T-cell (primary cell): ENCODE results near the gene BPNT1. TPM values are rescaled to one million over a fixed set of nuclear protein-coding genes. Genes with fewer than 3 reads are reported as not detected.
A peak's percentile ranks its signal among the peaks of the same experiment; 100 is the strongest.
"Not testable (repeated sequence)": the region's sequence is repeated elsewhere in the genome, so short reads cannot be mapped to it uniquely, and the experiment has no call there.

Experiments
- ATAC-seq, 4 experiments: fragments of 200-7000 bp in 3 of 4; fragments of 150-1000 bp in 1 of 4; cut with Tn5 transposase; replicated peaks in 1 of 4; 1 replicate in 3 of 4; 2 replicates in 1 of 4; pipeline ENCODE4 v1.10.0; 2021; ENCODE audit warnings: moderate library complexity in 3 of 4, mild to moderate bottlenecking in 2 of 4, moderate number of reproducible peaks in 1 of 4
- CTCF ChIA-PET, 2 donors: fragments of 300-600 bp; sonication (Branson Sonifier 250); formaldehyde crosslinking; loops; one replicate each; lab custom pipeline; 2022; ENCODE audit warnings: antibody characterized with exemption in 2 of 2; lab: Charles Lee
- POLR2A ChIA-PET, 2 donors: fragments of 300-600 bp; sonication (Branson Sonifier 250); formaldehyde crosslinking; loops; one replicate each; lab custom pipeline; 2022; ENCODE audit warnings: antibody characterized with exemption in 2 of 2; lab: Charles Lee
- DNase-seq, 35 experiments: peaks; one replicate each; pipeline versions ENCODE4 v3.0.0 to v3.0.0-alpha.2; 2013 to 2023
- H3K27ac ChIP-seq: one replicate; pipeline ENCODE4 v1.5.1; 2013; ENCODE audit warnings: low read length
- H3K27me3 ChIP-seq, 2 experiments: replicated peaks in 1 of 2; 1 replicate in 1 of 2; 2 replicates in 1 of 2; pipeline versions ENCODE4 v1.6.1 to v1.7.0; 2013; ENCODE audit warnings: low read length in 1 of 2, mixed read lengths in 1 of 2; ENCODE audit not compliant: control insufficient read depth in 2 of 2, insufficient read depth in 2 of 2; ENCODE audit errors: extremely low read depth in 1 of 2
- H3K36me3 ChIP-seq, 2 donors: 1 replicate in 1 of 2; 2 replicates in 1 of 2; pipeline versions ENCODE4 v1.6.1 to v1.7.0; 2013; ENCODE audit warnings: low read length in 1 of 2; ENCODE audit not compliant: control insufficient read depth in 2 of 2, insufficient read depth in 1 of 2; ENCODE audit errors: extremely low read depth in 1 of 2
- H3K4me1 ChIP-seq, 2 experiments: 1 replicate in 1 of 2; 2 replicates in 1 of 2; pipeline versions ENCODE4 v1.6.1 to v1.7.0; 2013; ENCODE audit warnings: low read length in 2 of 2, mixed read lengths in 1 of 2; ENCODE audit not compliant: insufficient read depth in 2 of 2, control insufficient read depth in 1 of 2; ENCODE audit errors: extremely low read depth in 1 of 2
- H3K4me3 ChIP-seq, 2 donors: 1 replicate in 1 of 2; 2 replicates in 1 of 2; pipeline versions ENCODE4 v1.5.1 to v1.7.0; 2013; ENCODE audit warnings: mild to moderate bottlenecking in 2 of 2, low read length in 1 of 2, moderate library complexity in 1 of 2; ENCODE audit not compliant: control insufficient read depth in 1 of 2; ENCODE audit errors: extremely low read depth in 1 of 2
- H3K9me3 ChIP-seq: 2 replicates; pipeline ENCODE4 v1.7.0; 2013
- H3K27ac Mint-ChIP-seq, 2 donors: one replicate each; pipeline ENCODE4 v1.8.0; 2020 to 2021; ENCODE audit warnings: mild to moderate bottlenecking in 2 of 2, mixed read lengths in 2 of 2
- H3K27me3 Mint-ChIP-seq, 2 donors: one replicate each; pipeline ENCODE4 v1.8.0; 2021 to 2022; ENCODE audit warnings: mixed read lengths in 2 of 2
- H3K36me3 Mint-ChIP-seq: one replicate; pipeline ENCODE4 v1.8.0; 2021; ENCODE audit warnings: mixed read lengths
- H3K4me1 Mint-ChIP-seq, 3 donors: one replicate each; pipeline ENCODE4 v1.8.0; 2020 to 2022; ENCODE audit warnings: mixed read lengths in 3 of 3, mild to moderate bottlenecking in 1 of 3
- H3K4me3 Mint-ChIP-seq, 3 donors: one replicate each; pipeline ENCODE4 v1.8.0; 2020 to 2022; ENCODE audit warnings: mild to moderate bottlenecking in 3 of 3, mixed read lengths in 3 of 3, moderate library complexity in 3 of 3
- H3K9me3 Mint-ChIP-seq, 3 donors: one replicate each; pipeline ENCODE4 v1.8.0; 2020 to 2022; ENCODE audit warnings: mixed read lengths in 3 of 3
- WGBS: methylation state at CpG from one replicate; pipeline ENCODE4 v1.1.5; 2013; ENCODE audit warnings: missing lambda C conversion rate; ENCODE audit not compliant: insufficient coverage; 5-methylcytosine and 5-hydroxymethylcytosine counted together
- total RNA-seq, 35 experiments: library from RNA in 6 of 35; stranded (reverse) in 6 of 35; fragments of 120-200 nt in 1 of 35; gene quantifications; one replicate each; pipeline versions ENCODE4 v1.2.1 to v1.2.4 and lab custom pipeline; 2013 to 2026

BPNT1 gene
- total RNA-seq, 5 donors from 2014 or later (not counting 1 experiment from before 2014, with no cell fraction given) = 8.5 to 16.8 (median 14.3) TPM

- H3K27me3 ChIP-seq, H3K27me3 Mint-ChIP-seq, H3K4me1 Mint-ChIP-seq, H3K9me3 ChIP-seq, H3K27ac ChIP-seq, H3K4me3 Mint-ChIP-seq, ATAC-seq, H3K9me3 Mint-ChIP-seq, H3K4me1 ChIP-seq, H3K4me3 ChIP-seq, DNase-seq, H3K27ac Mint-ChIP-seq: not testable (repeated sequence)
- H3K36me3 Mint-ChIP-seq = peaks cover 37% of the 10 kb centered on the region
- H3K36me3 ChIP-seq = peaks cover 13 to 56% of the 10 kb centered on the region in 2 donors
- WGBS = no CpG with 5 or more reads among the region's 4 CpGs
- CTCF ChIA-PET = interaction anchor here (0.6 to 2.1 kb wide), 16 partner anchors 10 to 621 kb away, joined by 3 to 9 read pairs (median 4); partner anchors contain the start of gene BPNT1 (in 1 of the 2)
- POLR2A ChIA-PET = interaction anchor here (0.6 kb wide), 2 partner anchors 12 to 85 kb away, joined by 3 to 4 read pairs; no protein-coding TSS in a partner anchor
Measured at GRCh38 chr1:220112600-220112999, 23.0 kb upstream of the BPNT1 start.

- H3K27me3 Mint-ChIP-seq, H3K27me3 ChIP-seq, POLR2A ChIA-PET, H3K4me1 ChIP-seq, H3K4me1 Mint-ChIP-seq, ATAC-seq, H3K27ac ChIP-seq, H3K27ac Mint-ChIP-seq, H3K9me3 ChIP-seq, H3K4me3 Mint-ChIP-seq, DNase-seq, H3K4me3 ChIP-seq, H3K9me3 Mint-ChIP-seq: not testable (repeated sequence)
- CTCF ChIA-PET = interaction anchor here in 1 of 2 donors (0.5 to 0.6 kb wide), 3 partner anchors 24 to 70 kb away, joined by 3 to 5 read pairs (median 3); no protein-coding TSS in a partner anchor
- WGBS = 88% methylated on average over 6 of the region's 6 CpGs
- peaks cover 41% of the 10 kb centered on the region for H3K36me3 Mint-ChIP-seq
- peaks cover 20 to 54% of the 10 kb centered on the region in 2 donors for H3K36me3 ChIP-seq
Measured at GRCh38 chr1:220110473-220110872, 20.9 kb upstream of the BPNT1 start.

- Mint-ChIP-seq H3K27ac (no peak overlapping the region), H3K4me3 (no peak overlapping the region), H3K36me3 (peaks cover 30% of the 10 kb centered on the region), H3K27me3 (no peaks in the 10 kb centered on the region), H3K9me3 (no peaks in the 10 kb centered on the region), H3K4me1 (peaks cover 21 to 28% (median 25%) of the 10 kb centered on the region in 3 donors)
- POLR2A ChIA-PET = interaction anchor here (0.5 to 0.6 kb wide), 2 partner anchors 9 to 12 kb away, joined by 3 to 9 read pairs; no protein-coding TSS in a partner anchor
- Histone ChIP-seq H3K36me3 (peaks cover 7 to 59% of the 10 kb centered on the region in 2 donors), H3K27ac (no peak overlapping the region), H3K27me3 (no peaks in the 10 kb centered on the region), H3K4me3 (no peak overlapping the region), H3K4me1 (peaks cover 8 to 9% of the 10 kb centered on the region in 2 experiments), H3K9me3 (no peaks in the 10 kb centered on the region)
- CTCF ChIA-PET = interaction anchor here in 1 of 2 donors (0.6 to 1.9 kb wide), 2 partner anchors 10 to 12 kb away, joined by 3 to 9 read pairs; partner anchors contain the start of gene BPNT1
- ATAC-seq (no peak), DNase-seq (no peak)
Measured at GRCh38 chr1:220099826-220100225, 10.2 kb upstream of the BPNT1 start.

GRCh38 chr1:220094016-220094911 lies 4.7 kb upstream of the BPNT1 start, which contains the start of gene IARS2:
IARS2 (plus strand) TSS chr1:220094132; CDS start chr1:220094217, 85 bp downstream.
- peak within 1 kb of the TSS; percentile 67 to 80 for H3K27ac Mint-ChIP-seq
- ATAC-seq = peak; percentile 78 to 86 (median 84)
- CTCF ChIA-PET = interaction anchor here (0.5 to 1.0 kb wide), 5 partner anchors 21 to 178 kb away, joined by 3 read pairs; partner anchors contain the start of gene RAB3GAP2 (in 1 of the 2)

GRCh38 chr1:220093361-220094015 lies 3.9 kb upstream of the BPNT1 start:
- H3K27me3 ChIP-seq = no peaks in the 10 kb centered on the region
- H3K9me3 ChIP-seq = no peaks in the 10 kb centered on the region
- Mint-ChIP-seq H3K27me3 (no peaks in the 10 kb centered on the region), H3K9me3 (no peaks in the 10 kb centered on the region), H3K27ac (peak overlapping the region; percentile 22 to 67), H3K36me3 (peaks cover 9% of the 10 kb centered on the region), H3K4me1 (peaks cover 26 to 50% (median 47%) of the 10 kb centered on the region in 3 donors), H3K4me3 (peak overlapping the region; percentile 25 to 64 (median 59))
- peak overlapping the region in 1 of 2 donors; percentile 1 for H3K4me3 ChIP-seq
- peaks cover 4 to 19% of the 10 kb centered on the region in 2 donors for H3K36me3 ChIP-seq
- 100% methylated on average over 1 of the region's 12 CpGs for WGBS
- no peak for ATAC-seq
- no peak for DNase-seq
- H3K27ac ChIP-seq = peak overlapping the region; percentile 8
- POLR2A ChIA-PET = interaction anchor here in 1 of 2 donors (0.7 kb wide), 1 partner anchor 31 kb away, joined by 5 read pairs; no protein-coding TSS in a partner anchor
- CTCF ChIA-PET = interaction anchor here (0.6 to 1.0 kb wide), 3 partner anchors 28 to 179 kb away, joined by 3 read pairs; partner anchors contain the start of gene RAB3GAP2 (in 1 of the 2)
- H3K4me1 ChIP-seq = peaks cover 25 to 30% of the 10 kb centered on the region in 2 experiments

More at GRCh38 chr1:220094016-220094911, 4.7 kb upstream of the BPNT1 start, which contains the start of gene IARS2:
- peaks cover 4 to 20% of the 10 kb centered on the region in 2 donors for H3K36me3 ChIP-seq
- H3K4me3 ChIP-seq = peak within 1 kb of the TSS; percentile 83 to 91
- Mint-ChIP-seq H3K4me3 (peak within 1 kb of the TSS; percentile 64 to 79 (median 77)), H3K4me1 (peaks cover 27 to 47% (median 46%) of the 10 kb centered on the region in 3 donors), H3K27me3 (no peaks in the 10 kb centered on the region), H3K36me3 (peaks cover 10% of the 10 kb centered on the region), H3K9me3 (no peaks in the 10 kb centered on the region)
- no peaks in the 10 kb centered on the region for H3K27me3 ChIP-seq
- POLR2A ChIA-PET = interaction anchor here in 1 of 2 donors (0.7 kb wide), 1 partner anchor 31 kb away, joined by 5 read pairs; no protein-coding TSS in a partner anchor
- peaks cover 21 to 25% of the 10 kb centered on the region in 2 experiments for H3K4me1 ChIP-seq
- H3K9me3 ChIP-seq = no peaks in the 10 kb centered on the region
- DNase-seq = peak; percentile 82 to 95 (median 91)
- H3K27ac ChIP-seq = peak within 1 kb of the TSS; percentile 32
- under 1% methylated on average over 58 of the region's 73 CpGs for WGBS
